HFFc6 (cell line): ENCODE results near the gene RNLS. TPM values are rescaled to one million over a fixed set of nuclear protein-coding genes. Genes with fewer than 3 reads are reported as not detected.

ENCODE experiments used
- DNase-seq: peaks from one replicate; pipeline ENCODE4 v3.0.0-alpha.2; 2018
- H3K27ac Mint-ChIP-seq: 2 replicates; pipeline ENCODE4 v1.8.0; 2020; ENCODE audit warnings: mild to moderate bottlenecking, mixed read lengths
- H3K27me3 Mint-ChIP-seq: 2 replicates; pipeline ENCODE4 v1.8.0; 2021; ENCODE audit warnings: mild to moderate bottlenecking, moderate library complexity, mixed read lengths; ENCODE audit not compliant: insufficient read depth
- H3K36me3 Mint-ChIP-seq: 2 replicates; pipeline ENCODE4 v1.8.0; 2021; ENCODE audit warnings: low read depth, mixed read lengths
- H3K4me1 Mint-ChIP-seq: 2 replicates; pipeline ENCODE4 v1.8.0; 2020; ENCODE audit warnings: low read depth, mixed read lengths
- H3K4me3 Mint-ChIP-seq: 2 replicates; pipeline ENCODE4 v1.8.0; 2020; ENCODE audit warnings: mild to moderate bottlenecking, moderate library complexity, mixed read lengths
- H3K9me3 Mint-ChIP-seq: 2 replicates; pipeline ENCODE4 v1.8.0; 2020; ENCODE audit warnings: mild to moderate bottlenecking, mixed read lengths
- CTCF ChIP-seq: fragments of 200-600 bp; sonication (generic); IDR thresholded peaks from 2 replicates; pipeline ENCODE4 v1.5.0; 2021; ENCODE audit warnings: antibody characterized with exemption, mild to moderate bottlenecking
- total RNA-seq, 6 experiments: library from RNA; stranded (reverse); fragmentation: NEBNext Ultra II Directional; extraction: Animal tissue kit (Norgen Biotek cat#: 25700); gene quantifications; 2 replicates in 1 of 6; 3 replicates in 5 of 6; pipeline ENCODE4 v1.2.3, GENCODE V29; 2021

The RNLS gene
- total RNA-seq, 6 experiments from 2014 or later, result 1.8 to 3.1 (median 2.4) TPM

- H3K27me3 Mint-ChIP-seq, result peaks cover 4% of the 10 kb centered on the region
- no peak for DNase-seq
- H3K9me3 Mint-ChIP-seq, result no peaks in the 10 kb centered on the region
- no peak for TF ChIP-seq CTCF
- no peaks in the 10 kb centered on the region for H3K36me3 Mint-ChIP-seq
- no peak overlapping the region for H3K4me3 Mint-ChIP-seq
- H3K27ac Mint-ChIP-seq, result no peak overlapping the region
- H3K4me1 Mint-ChIP-seq, result peaks cover 5% of the 10 kb centered on the region; the same call in 1 of the 2 replicates
These were observed 349.2 kb downstream of the RNLS start for GRCh38 chr10:88233870-88234269.

GRCh38 chr10:88232983-88233543 is 350.1 kb downstream of the RNLS start:
- Mint-ChIP-seq H3K4me3 (no peak overlapping the region), H3K36me3 (no peaks in the 10 kb centered on the region), H3K9me3 (no peaks in the 10 kb centered on the region), H3K27ac (no peak overlapping the region), H3K4me1 (peaks cover 7% of the 10 kb centered on the region), H3K27me3 (peaks cover 4% of the 10 kb centered on the region)
- no peak for TF ChIP-seq CTCF
- DNase-seq, result no peak

GRCh38 chr10:88232029-88232895 is 350.9 kb downstream of the RNLS start:
- DNase-seq, result no peak
- H3K27me3 Mint-ChIP-seq, result peaks cover 4% of the 10 kb centered on the region
- no peak for TF ChIP-seq CTCF
- H3K4me3 Mint-ChIP-seq, result no peak overlapping the region
- peaks cover 15% of the 10 kb centered on the region for H3K4me1 Mint-ChIP-seq
- H3K36me3 Mint-ChIP-seq, result no peaks in the 10 kb centered on the region
- no peaks in the 10 kb centered on the region for H3K9me3 Mint-ChIP-seq
- no peak overlapping the region for H3K27ac Mint-ChIP-seq

- Mint-ChIP-seq H3K36me3 (no peaks in the 10 kb centered on the region), H3K4me1 (peaks cover 19% of the 10 kb centered on the region), H3K27ac (no peak overlapping the region), H3K4me3 (no peak overlapping the region), H3K9me3 (no peaks in the 10 kb centered on the region), H3K27me3 (peaks cover 4% of the 10 kb centered on the region)
- TF ChIP-seq CTCF, result no peak
- DNase-seq, result no peak
These were observed 352.9 kb downstream of the RNLS start for GRCh38 chr10:88230251-88230650.

GRCh38 chr10:88228130-88228529 is 355.0 kb downstream of the RNLS start:
- DNase-seq, result no peak
- Mint-ChIP-seq H3K4me3 (no peak overlapping the region), H3K4me1 (peaks cover 19% of the 10 kb centered on the region), H3K27me3 (peaks cover 2% of the 10 kb centered on the region), H3K27ac (no peak overlapping the region), H3K9me3 (no peaks in the 10 kb centered on the region), H3K36me3 (no peaks in the 10 kb centered on the region)
- no peak for TF ChIP-seq CTCF
